HG03095 (cell line): ENCODE results near the gene DENND2C.
A peak's percentile ranks its signal among the peaks of the same experiment; 100 is the strongest.
"Not testable (repeated sequence)": the region's sequence is repeated elsewhere in the genome, so short reads cannot be mapped to it uniquely, and the experiment has no call there.

Source experiments
- ATAC-seq: cut with Tn5 transposase; IDR thresholded peaks from one replicate; pipeline ENCODE4 v1.9.1; 2021; ENCODE audit warnings: moderate library complexity; ENCODE audit not compliant: unreplicated experiment

Gene DENND2C

DNA sequence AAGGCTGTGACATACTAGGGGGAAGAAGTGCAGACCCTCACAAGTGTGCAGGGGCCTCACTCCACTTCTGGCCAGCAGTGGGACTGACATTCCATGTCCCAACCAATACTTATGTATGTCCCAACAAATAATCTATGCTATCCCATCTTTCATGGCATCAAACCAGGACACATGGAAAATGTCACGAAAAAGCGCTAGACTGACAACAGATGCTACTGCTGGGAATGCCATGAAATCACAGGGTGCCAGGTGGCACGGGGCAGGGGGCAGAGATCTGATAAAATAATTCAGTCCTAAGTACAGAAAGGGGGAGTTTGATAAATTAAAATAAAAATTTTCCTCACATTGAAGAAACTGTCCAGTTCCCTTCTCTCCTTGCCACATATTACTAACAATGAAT lies 60.8 kb downstream of the DENND2C start:
- ATAC-seq, result no peak

DNA sequence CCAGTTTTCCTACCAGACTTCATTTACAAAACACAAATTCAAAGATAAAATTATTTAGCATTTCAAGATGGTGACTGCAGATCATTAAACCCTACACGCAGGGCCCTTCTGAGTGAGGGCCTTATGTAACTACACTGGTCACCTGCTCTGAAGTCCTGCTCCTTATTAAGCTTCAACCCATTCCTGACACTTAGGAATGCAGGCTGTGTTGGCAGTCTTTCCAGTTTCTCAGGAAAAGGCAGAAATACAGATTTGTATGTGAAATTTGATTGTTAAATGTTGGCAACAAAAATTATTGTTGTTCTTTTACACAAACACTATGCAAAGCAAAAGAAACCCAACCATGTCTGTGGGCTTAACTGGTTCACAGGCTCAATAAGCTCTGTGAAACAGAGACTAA lies 62.6 kb downstream of the DENND2C start:
- ATAC-seq, result no peak

DNA sequence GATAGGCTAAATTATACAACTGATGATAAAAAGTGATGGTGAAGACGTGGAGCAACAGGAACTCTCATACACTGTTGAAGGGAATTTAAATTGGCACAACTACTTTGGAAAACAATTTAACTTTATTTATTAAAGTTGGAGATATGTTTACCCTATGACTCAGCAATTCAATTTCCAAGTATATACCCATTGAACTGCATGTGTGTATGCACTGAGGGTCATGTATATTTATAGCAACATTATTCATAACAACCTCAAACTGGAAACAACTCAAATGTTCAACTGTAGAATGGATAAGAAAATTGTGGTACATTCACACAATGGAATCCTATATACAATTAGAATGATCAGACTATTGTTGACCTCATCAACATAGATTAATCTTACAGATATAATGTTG lies 71.9 kb downstream of the DENND2C start:
- no peak for ATAC-seq

DNA sequence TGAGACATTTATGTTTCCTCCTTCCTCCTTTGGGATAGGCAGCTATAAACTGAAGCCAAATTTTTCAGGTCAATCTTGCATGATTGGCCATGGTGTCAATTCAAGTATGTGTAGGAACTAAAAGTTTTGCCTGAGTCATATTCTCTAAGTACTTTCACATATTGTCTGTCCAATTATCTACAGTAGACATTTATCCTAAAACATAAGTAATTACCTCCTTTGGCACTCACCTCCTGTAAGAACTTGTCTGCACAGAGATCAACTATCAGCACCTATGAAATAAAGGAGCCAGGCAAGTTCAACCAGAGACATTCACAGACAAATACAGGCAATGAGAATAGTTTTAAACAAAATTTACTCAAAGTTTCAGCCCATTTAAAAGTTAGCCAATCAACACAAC lies 74.2 kb downstream of the DENND2C start:
- ATAC-seq, result no peak

DNA sequence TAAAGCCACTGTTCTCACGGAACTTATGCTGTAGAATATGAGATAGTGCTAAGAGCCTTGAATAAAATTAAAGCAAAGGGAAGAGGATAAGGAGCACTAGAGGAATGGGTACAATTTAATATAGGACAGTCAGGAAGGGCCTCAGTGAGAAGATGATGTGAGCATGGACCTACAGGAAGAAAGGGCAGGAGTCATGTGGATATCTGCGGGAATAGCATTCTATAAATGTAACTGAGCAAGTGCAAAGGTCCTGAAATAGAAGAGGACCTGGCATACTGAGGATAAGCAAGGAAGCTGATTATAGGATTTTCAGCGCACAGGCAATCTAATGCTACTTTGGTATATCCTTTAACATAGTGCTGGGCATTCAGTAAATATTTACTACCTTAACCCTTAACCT lies 75.8 kb downstream of the DENND2C start:
- ATAC-seq, result no peak

DNA sequence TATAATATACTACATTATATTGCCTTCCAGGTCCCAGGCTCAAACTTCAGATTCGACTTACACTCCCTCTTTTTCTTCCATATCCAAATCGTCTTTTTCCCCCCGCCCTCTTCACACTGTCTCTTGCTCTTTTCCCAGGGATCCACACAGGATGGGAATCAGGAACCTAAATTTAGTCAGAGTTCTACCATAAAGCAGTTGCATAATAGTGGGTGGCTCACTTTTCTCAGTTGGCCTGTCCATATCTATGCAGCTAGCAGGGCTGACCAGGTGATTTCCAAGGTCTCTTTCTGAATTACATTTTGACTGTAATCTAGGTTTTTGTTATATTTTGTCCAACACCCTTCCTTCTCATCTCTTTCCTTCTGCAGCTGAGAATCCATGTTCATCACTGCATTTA lies 80.7 kb downstream of the DENND2C start:
- no peak for ATAC-seq

DNA sequence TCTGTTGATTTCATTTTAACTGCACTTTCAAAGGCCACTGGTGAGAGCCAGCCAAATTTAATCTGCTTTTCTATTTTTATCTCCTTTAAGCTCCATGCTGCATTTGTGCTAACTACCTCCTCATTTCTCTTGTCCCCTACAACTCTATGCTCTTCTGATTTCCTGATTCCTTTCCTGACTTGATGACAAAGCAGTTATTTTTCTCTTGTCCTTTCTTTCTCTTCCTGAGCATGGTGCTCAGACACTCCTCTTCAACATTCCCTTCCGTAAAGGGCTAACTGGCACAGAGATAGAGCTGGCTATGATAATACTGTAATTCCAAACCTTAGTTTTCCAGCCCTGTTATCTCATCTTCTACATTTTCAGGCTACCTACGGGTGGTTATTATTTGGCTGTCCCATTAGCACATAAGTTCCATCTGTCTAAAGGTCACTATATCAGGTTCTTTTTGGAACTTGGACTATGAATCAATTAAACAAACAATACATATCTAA lies 81.6 kb downstream of the DENND2C start:
- ATAC-seq, result no peak

DNA sequence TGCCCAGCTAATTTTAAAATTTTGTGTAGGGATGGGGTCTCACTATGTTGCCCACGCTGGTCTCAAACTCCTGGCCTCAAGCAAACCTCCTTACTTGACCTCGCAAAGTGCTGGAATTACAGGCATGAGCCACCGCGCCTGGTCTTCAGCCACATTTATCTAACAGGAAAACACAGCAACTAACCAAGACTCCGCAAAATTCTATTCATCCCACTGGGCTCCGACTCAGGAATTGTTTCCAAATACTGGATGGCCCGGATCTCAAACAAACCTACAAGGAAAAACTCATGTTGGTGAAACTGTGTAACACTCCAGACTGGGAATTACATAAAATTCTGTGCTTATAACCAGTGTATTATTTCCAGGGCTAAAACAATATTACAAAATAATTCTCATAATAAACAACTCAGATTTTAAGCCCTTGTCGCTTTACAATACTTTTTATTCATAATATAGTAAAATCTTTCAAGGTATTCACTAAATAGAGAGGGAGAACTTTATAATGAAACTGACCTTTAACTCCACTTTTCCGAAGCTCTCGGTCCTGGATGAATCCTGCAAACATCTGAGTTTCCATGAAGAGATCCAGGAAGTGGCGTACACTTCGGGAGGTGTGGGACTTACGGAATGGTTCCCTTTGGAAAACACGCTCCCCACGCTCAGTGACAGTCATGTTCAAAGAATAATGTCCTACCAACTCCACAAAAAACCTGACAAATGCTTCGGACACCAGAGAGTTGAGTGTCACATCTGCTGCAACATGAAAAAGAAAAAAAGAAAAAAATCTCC lies 82.5 kb downstream of the DENND2C start:
- ATAC-seq, result no peak

DNA sequence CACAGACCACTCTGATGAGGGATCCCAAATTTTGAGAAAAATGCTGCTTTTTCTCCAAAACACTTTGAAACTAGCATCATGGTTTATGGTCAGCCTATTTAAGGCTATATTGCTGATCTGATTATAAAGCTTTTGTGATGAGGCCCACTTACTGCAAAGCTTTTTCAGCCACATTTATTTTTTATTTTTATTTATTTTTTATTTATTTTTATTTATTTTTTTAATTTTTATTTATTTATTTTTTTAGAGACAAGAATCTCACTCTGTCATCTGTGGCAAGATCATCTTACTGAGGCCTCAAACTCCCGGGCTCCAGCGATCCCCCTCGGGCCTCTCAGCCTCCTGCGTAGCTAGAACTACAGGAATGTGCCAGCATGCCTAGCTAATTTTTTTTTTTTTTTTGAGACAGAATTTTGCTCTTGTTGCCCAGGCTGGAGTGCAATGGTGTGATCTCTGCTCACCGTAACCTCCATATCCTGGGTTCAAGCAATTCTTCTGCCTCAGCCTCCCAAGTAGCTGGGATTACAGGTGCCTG lies 83.3 kb downstream of the DENND2C start:
- no peak for ATAC-seq

DNA sequence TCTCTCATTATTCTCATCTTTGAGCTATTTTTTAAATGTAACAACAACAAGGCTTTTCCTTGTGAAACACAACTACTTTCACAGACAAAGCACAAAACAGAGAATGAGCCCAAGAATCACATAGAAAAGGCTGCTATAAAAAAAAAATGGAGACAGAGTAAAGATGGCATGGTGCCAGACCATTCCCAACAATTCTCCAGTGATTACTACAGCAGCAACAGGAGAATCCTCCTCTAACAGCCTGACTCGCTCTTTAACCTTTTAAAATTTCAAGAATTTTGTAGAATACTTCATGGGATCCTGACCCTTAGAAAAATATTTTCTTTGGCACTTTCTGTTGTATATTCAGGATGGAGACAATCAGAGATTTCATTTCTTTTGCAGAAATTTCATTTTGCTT lies 84.6 kb downstream of the DENND2C start:
- no peak for ATAC-seq

DNA sequence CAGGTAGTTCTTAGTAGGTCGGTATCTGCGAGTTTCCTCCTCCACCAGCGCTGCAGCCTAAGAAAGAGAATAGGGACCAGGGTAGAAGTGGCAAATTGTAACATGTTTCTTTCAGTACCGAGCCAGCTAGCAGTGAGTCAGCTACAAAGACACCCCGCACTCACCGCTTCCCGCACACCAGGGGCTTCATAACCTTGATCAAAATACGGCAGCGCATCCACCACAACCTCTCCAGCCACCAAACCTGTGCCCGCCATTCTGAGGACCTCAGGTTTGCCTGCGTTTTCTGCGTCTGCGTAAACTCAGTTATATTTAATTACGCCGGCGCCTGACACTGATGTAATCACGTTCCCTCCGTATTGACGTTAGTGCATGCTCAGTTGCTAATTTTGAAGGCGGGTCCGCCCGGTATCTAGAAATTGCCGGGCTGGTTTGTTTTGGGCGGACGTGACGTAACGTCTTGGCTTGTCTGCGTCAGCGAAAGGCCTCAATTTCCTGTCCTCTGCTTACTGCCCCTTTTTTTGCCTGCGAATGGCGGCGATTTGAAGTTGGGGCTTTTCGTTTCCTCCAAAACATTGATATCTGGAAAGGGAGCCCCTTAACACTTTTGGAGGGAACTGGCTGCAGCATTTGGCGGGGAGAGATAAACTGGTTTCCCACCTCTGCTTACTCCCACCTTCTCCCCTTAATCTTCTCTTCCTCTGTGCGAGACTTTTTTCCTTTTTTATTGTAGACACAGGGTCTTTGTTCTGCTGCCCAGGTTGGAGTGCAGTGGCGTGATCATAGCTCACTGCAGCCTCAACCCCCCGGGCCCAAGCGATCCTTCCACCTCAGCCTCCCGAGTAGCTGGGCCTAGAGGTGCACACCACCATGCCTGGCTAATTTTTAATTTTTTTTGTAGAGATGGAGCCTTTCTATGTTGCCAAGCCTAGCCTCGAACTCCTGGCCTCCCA lies 88.2 kb downstream of the DENND2C start, which contains the start of gene BCAS2:
Gene BCAS2 (minus strand): TSS at position 281 of the 953 bp plus-strand sequence. CDS start 24 bp downstream, at position 257.
- ATAC-seq, result peak; percentile 99

DNA sequence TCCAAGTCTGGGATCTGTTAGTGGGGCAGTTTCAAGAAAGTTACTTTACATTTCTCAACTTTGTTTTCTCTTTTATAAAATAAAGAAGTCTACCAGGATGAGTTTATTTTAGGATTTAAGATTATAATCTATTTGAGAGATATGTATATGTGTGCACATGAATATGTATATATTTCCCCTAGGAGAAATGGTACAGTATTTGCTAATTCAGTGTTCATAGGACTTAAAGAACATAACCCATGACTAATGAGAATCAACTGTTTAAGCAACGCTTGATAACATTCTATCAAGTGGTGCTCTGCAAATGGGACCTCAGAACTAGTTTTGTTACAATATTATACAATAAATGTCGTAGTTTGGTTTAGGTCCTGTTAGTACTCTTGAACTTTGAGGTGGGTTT lies 95.5 kb downstream of the DENND2C start:
- no peak for ATAC-seq

DNA sequence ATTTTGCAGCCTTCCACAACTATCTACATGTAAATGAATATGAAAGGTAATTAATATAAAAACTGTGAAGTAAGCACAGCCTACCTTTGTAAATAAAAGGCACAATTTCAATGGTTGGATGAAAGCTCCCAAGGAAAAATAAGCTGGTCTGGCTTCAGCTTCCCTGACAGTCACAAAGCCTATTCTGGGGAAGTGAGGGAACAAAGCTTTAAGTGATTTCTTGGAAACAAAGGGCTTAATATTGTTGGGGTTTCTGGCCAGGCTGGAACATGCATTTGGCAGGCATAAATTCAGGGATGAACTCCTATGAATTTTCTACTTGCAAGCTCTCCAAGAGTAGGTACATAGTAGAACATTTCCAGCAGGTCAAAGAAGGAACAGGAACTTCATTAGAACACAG lies 105.7 kb downstream of the DENND2C start:
- ATAC-seq, result no peak

DNA sequence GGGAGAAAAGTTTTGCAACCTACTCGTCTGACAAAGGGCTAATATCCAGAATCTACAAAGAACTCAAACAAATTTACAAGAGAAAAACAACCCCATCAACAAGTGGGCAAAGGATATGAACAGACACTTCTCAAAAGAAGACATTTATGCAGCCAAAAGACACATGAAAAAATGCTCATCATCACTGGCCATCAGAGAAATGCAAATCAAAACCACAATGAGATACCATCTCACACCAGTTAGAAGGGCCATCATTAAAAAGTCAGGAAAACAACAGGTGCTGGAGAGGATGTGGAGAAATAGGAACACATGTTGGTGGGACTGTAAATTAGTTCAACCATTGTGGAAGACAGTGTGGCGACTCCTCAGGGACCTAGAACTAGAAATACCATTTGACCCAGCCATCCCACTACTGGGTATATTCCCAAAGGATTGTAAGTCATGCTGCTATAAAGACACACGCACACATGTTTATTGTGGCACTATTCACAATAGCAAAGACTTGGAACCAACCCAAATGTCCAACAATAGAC lies 106.8 kb downstream of the DENND2C start:
- not testable (repeated sequence) for ATAC-seq

DNA sequence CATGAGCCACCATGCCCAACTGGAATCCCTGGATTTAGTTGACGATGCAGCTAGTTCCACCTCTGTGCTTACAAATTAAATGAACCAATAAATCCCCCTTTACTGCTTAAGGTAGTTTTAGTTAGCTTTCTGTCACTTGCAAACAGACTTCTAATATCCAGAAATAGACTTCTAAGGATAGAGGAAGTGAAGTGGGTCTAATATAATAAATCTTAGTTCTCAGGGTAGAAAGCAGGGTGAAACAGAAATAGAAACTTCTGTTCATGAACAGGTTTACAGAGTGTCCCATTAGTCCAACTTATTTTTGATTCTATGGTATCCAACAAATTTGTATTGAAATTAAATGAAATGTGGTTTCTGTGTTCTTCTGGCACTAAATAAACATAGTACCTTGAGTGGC lies 108.5 kb downstream of the DENND2C start:
- ATAC-seq, result no peak

DNA sequence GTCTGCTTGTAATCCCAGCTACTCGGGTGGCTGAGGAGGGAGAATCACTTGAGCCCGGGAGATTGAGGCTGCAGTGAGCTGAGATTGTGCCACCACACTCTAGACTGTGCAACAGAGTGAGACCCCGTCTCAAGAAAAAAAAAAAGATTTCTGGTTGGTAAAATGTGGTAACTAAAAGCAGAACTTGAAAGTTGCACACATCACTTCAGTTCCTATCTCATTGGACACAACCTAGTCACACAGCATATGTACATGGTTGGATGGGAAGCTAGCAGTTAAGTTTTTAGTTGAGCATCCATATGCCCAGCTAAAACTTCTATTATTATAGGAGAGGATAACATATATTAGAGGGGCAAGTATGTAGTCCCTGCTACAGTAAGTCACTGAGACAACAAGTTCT lies 110.5 kb downstream of the DENND2C start:
- ATAC-seq, result peak; percentile 62

DNA sequence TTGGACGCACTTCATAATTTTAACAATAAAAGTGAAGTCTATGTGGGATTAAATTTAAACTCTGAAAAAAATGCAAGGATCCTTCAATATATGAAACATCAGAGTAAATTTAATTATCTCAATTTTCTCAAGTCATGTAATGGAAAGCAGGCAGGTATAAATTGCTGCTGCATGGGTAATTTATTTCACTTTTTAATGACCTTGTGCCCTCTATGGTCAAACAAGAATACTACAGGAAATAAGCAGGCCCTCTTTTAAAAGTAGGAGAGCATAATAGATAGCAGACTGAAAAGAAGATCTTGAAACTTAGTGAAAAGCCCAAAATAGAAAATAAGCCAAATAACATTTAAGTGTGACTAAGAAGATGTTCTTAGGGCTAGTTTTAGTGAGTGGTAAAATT lies 111.3 kb downstream of the DENND2C start:
- no peak for ATAC-seq

DNA sequence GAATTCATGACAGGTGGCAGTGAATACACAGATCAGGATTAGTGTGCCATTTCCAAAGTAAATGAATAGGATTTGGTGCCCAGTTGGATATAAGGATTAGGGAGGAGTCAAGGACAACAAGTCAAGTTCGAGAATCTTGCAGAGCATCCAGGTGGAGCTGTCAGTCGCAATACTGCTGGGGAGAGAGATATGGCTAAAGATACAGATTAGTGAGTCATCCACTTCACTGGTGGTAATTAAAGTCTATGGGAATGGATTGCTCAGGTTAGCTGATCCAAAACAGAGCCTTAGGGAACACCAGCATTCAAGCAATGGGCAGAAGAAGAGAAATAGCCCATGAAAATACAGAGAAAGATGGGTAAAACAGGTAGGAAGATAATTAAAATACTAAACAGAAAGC lies 115.3 kb downstream of the DENND2C start:
- ATAC-seq, result no peak

DNA sequence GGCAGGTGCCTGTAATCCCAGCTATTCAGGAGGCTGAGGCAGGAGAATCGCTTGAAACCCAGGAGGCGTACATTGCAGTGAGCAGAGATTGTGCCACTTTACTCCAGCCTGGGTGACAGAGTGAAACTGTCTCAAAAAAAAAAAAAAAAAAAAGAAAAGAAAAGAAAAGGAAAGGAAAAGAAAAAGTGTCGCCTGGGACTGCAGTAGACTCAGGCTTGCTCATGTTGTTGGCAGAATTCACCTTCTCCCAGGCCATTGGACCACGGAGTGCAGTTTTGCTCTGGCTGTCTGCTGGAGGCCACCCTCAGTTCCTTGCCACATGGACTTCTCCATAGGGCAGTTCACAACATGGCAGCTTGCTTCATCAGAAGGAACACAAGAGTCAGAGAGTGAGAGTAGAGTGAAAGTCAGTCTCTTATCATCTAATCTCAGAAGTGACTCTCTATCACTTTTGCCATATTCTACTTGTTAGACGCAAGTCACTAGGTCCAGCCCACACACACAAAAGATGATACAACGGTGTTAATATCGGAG lies 117.7 kb downstream of the DENND2C start:
- ATAC-seq, result no peak

DNA sequence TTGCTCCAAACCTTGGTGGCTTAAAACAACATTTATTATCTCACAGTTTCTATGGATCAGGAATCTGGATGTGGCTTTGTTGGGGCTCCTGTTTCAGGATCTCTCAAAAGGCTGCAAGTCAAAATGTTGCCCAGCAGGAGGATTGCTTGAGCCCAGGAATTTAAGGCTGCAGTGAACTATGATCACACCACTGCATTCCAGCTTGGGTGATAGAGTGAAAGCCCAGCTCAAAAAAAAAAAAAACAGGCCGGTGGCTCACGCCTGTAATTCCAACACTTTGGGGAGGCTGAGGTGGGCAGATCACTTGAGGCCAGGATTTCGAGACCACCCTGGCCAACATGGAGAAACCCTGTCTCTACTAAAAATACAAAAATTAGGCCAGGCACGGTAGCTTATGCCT lies 118.4 kb downstream of the DENND2C start:
- no peak for ATAC-seq

DNA sequence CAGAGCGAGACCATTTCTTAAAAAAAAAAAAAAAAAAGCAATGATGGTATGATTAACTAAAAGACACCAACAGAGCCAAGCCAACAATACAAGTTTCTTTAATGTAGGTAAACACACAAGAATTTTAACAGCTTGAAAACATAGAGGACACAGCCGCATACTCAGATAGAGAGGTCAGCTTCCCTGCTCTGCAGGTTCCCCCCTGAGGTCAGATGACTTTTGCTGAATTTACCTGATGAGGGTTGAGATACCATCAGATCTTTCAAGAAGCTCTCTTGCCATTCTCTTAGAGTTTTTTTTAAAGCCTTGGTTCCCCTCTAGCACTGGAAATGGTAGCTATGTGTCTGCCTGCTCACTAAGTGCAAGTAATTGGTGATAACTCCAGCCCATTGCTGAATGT lies 119.5 kb downstream of the DENND2C start:
- no peak for ATAC-seq
